ENCODE measurements around the gene OSBPL6. TPM values are rescaled to one million over a fixed set of nuclear protein-coding genes. Genes with fewer than 3 reads are reported as not detected.

The OSBPL6 gene
- total and polyA plus RNA-seq, 2 donors (not counting 1 experiment from before 2014, with no cell fraction given), result 0.06 TPM; not detected in 1

DNA sequence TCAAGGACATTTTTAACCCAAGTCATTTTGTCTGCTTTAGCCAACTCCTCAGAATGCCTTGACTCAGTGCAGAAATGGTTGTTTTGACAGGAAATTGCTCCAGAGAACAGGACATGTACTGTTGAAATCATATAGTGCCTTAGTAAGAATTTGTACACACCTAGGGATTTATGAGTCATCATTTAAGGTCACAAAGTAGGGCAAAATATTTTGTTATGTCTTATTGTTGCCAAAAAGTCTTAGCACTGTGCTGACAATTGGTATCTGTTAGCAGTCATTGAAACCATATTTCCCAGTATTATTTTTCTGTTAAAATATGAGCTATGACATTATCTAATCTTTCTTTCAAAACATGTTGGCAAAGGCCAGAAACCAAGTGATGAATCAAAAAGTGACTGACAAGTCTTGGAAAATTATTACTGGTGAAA lies 104.5 kb downstream of the OSBPL6 start:
- H3K4me3 Mint-ChIP-seq, result no peak overlapping the region
- ATAC-seq (ENCODE audit: low read depth) (no peak), DNase-seq (no peak)
- H3K9me3 Mint-ChIP-seq (ENCODE audit: insufficient read depth), result no peaks in the 10 kb centered on the region
- H3K79me2 ChIP-seq (ENCODE audit: control insufficient read depth, insufficient read depth, low read length), result no peaks in the 10 kb centered on the region
- H3K9ac ChIP-seq (ENCODE audit: low read length), result no peak overlapping the region
- H3K9me3 ChIP-seq (ENCODE audit: control extremely low read depth in 1 of 3, control insufficient read depth in 2 of 3, insufficient read depth in 1 of 3, low read length in 2 of 3), result no peaks in the 10 kb centered on the region
- no peak overlapping the region for H3K4me2 ChIP-seq (replicated peaks; ENCODE audit: low read depth, low read length, poor library complexity, severe bottlenecking)
- no peak overlapping the region for H3K4me3 ChIP-seq (ENCODE audit: control extremely low read depth in 1 of 5, extremely low read depth in 1 of 5, insufficient read depth in 1 of 5, low read depth in 2 of 5, low read length in 4 of 5)
- no peak overlapping the region for H3K27ac Mint-ChIP-seq
- peaks cover 12% of the 10 kb centered on the region for H3K27me3 Mint-ChIP-seq
- ChIA-PET CTCF (no interaction called here), POLR2A (no interaction called here)
- H2AFZ ChIP-seq (ENCODE audit: insufficient read depth, low read depth, low read length, poor library complexity, severe bottlenecking), result no peak overlapping the region
- H4K20me1 ChIP-seq (ENCODE audit: control insufficient read depth, insufficient read depth, low read length, poor library complexity, severe bottlenecking), result no peaks in the 10 kb centered on the region
- intact Hi-C loops (cut with micrococcal nuclease), result no loop called here
- no peaks in the 10 kb centered on the region for H3K4me1 ChIP-seq (ENCODE audit: control insufficient read depth in 2 of 2, insufficient read depth in 2 of 2, low read length in 2 of 2)
- H3K27ac ChIP-seq (ENCODE audit: low read length in 2 of 2), result no peak overlapping the region
- TF ChIP-seq EZH2 (IDR thresholded peaks at IDR 0.05; ENCODE audit: borderline replicate concordance, insufficient read depth, low read depth, low read length, poor library complexity, severe bottlenecking) (no peak), CTCF (IDR thresholded peaks at IDR 0.05) (no peak)
- no peaks in the 10 kb centered on the region for H3K27me3 ChIP-seq (replicated peaks in 1 of 4; ENCODE audit: control extremely low read depth in 1 of 4, control insufficient read depth in 3 of 4, insufficient read depth in 4 of 4, low read length in 3 of 4)
- no peaks in the 10 kb centered on the region for H3K36me3 ChIP-seq (replicated peaks in 1 of 2; ENCODE audit: control extremely low read depth in 1 of 2, control insufficient read depth in 1 of 2, extremely low read depth in 1 of 2, insufficient read depth in 2 of 2, low read length in 1 of 2)
- H3K4me1 Mint-ChIP-seq, result no peaks in the 10 kb centered on the region

DNA sequence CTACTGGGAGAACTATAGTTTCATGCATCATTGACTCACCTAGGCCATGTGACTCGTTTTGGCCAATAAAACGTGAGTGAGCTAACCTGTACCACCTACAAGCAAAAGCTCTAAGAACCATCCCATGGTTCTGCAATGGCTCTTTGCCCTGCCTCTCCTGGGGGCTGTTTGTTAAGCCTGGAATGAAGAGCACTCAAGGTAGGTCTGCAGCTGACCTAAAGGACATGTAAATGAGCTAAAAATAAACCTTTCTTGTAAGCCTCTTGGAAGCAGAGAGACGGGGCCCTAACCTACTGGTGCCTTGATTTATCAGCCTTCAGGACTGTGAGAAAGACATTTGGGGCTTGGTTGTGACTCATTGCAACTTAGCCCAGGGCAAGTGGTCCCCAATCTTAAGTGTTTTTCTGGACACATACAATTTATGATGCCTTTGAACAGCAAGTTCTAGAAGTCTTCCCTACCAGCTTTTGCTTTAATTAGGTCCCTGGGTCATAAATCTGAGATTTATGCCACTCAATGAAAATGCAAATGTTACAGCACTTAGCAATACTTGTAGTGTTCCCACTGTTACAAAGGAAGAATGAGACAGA lies 107.4 kb downstream of the OSBPL6 start:
- H3K79me2 ChIP-seq (ENCODE audit: control insufficient read depth, insufficient read depth, low read length), result no peaks in the 10 kb centered on the region
- no peak overlapping the region for H2AFZ ChIP-seq (ENCODE audit: insufficient read depth, low read depth, low read length, poor library complexity, severe bottlenecking)
- no peaks in the 10 kb centered on the region for H4K20me1 ChIP-seq (ENCODE audit: control insufficient read depth, insufficient read depth, low read length, poor library complexity, severe bottlenecking)
- H3K27me3 ChIP-seq (replicated peaks in 1 of 4; ENCODE audit: control extremely low read depth in 1 of 4, control insufficient read depth in 3 of 4, insufficient read depth in 4 of 4, low read length in 3 of 4), result no peaks in the 10 kb centered on the region
- no peaks in the 10 kb centered on the region for H3K36me3 ChIP-seq (replicated peaks in 1 of 2; ENCODE audit: control extremely low read depth in 1 of 2, control insufficient read depth in 1 of 2, extremely low read depth in 1 of 2, insufficient read depth in 2 of 2, low read length in 1 of 2)
- H3K27ac Mint-ChIP-seq, result no peak overlapping the region
- no peak overlapping the region for H3K4me3 Mint-ChIP-seq
- ChIA-PET CTCF (no interaction called here), POLR2A (no interaction called here)
- H3K4me3 ChIP-seq (ENCODE audit: control extremely low read depth in 1 of 5, extremely low read depth in 1 of 5, insufficient read depth in 1 of 5, low read depth in 2 of 5, low read length in 4 of 5), result no peak overlapping the region
- no peak overlapping the region for H3K9ac ChIP-seq (ENCODE audit: low read length)
- H3K4me1 Mint-ChIP-seq, result no peaks in the 10 kb centered on the region
- WGBS (ENCODE audit: insufficient coverage), result 82% methylated on average over 2 of the region's 3 CpGs
- H3K27me3 Mint-ChIP-seq, result peaks cover 9% of the 10 kb centered on the region
- ATAC-seq (ENCODE audit: low read depth), result no peak
- intact Hi-C loops (cut with micrococcal nuclease), result no loop called here
- no peaks in the 10 kb centered on the region for H3K9me3 ChIP-seq (ENCODE audit: control extremely low read depth in 1 of 3, control insufficient read depth in 2 of 3, insufficient read depth in 1 of 3, low read length in 2 of 3)
- H3K27ac ChIP-seq (ENCODE audit: low read length in 2 of 2), result no peak overlapping the region
- no peaks in the 10 kb centered on the region for H3K4me1 ChIP-seq (ENCODE audit: control insufficient read depth in 2 of 2, insufficient read depth in 2 of 2, low read length in 2 of 2)
- H3K9me3 Mint-ChIP-seq (ENCODE audit: insufficient read depth), result no peaks in the 10 kb centered on the region
- no peak for DNase-seq
- TF ChIP-seq EZH2 (IDR thresholded peaks at IDR 0.05; ENCODE audit: borderline replicate concordance, insufficient read depth, low read depth, low read length, poor library complexity, severe bottlenecking) (no peak), CTCF (IDR thresholded peaks at IDR 0.05) (no peak)
- H3K4me2 ChIP-seq (replicated peaks; ENCODE audit: low read depth, low read length, poor library complexity, severe bottlenecking), result no peak overlapping the region
